ENCODE data around the gene TIGD1.
"Not testable (repeated sequence)": the region's sequence is repeated elsewhere in the genome, so short reads cannot be mapped to it uniquely, and the experiment has no call there.

TIGD1 gene

GRCh38 chr2:232533944-232534710 lies 16.2 kb downstream of the TIGD1 start:
- Histone ChIP-seq H3K9me3 (ENCODE audit: control insufficient read depth, low read length) (no peaks in the 10 kb centered on the region), H3K4me1 (ENCODE audit: control insufficient read depth, insufficient read depth, low read length) (peaks cover 6% of the 10 kb centered on the region), H3K4me3 (ENCODE audit: low read length) (no peak overlapping the region), H3K9ac (ENCODE audit: low read length) (no peak overlapping the region), H3K27me3 (ENCODE audit: control insufficient read depth, insufficient read depth, low read length) (peaks cover 5% of the 10 kb centered on the region), H3K36me3 (ENCODE audit: control insufficient read depth, insufficient read depth, low read length) (no peaks in the 10 kb centered on the region)

- not testable (repeated sequence) for H3K4me1 ChIP-seq (ENCODE audit: control insufficient read depth, insufficient read depth, low read length)
These were observed 17.5 kb downstream of the TIGD1 start for GRCh38 chr2:232532821-232533220.

DNA sequence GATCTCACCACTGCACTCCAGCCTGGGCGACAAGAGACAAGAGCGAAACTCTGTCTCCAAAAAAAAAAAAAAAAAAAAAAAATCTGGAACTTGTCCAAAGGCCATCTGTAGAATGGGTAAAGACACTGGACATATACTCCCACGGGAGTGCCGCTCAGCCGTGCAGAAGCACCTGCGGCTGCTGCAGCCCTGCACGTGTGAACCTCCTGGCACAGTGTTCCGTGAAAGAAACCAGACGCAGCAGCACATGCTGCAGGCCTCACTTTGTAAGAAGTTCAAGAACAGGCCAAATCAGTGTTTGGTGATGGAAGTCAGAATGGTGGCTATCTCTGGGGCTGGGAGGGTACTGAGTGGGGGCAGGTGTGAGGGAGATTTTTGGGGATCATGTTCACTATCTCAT lies 17.9 kb downstream of the TIGD1 start:
- Histone ChIP-seq H3K9ac (ENCODE audit: low read length) (no peak overlapping the region), H3K36me3 (ENCODE audit: control insufficient read depth, insufficient read depth, low read length) (no peaks in the 10 kb centered on the region), H3K4me1 (ENCODE audit: control insufficient read depth, insufficient read depth, low read length) (peaks cover 6% of the 10 kb centered on the region), H3K9me3 (ENCODE audit: control insufficient read depth, low read length) (no peaks in the 10 kb centered on the region), H3K4me3 (ENCODE audit: low read length) (no peak overlapping the region), H3K27me3 (ENCODE audit: control insufficient read depth, insufficient read depth, low read length) (no peaks in the 10 kb centered on the region)

More at GRCh38 chr2:232532821-232533220, 17.5 kb downstream of the TIGD1 start:
- not testable (repeated sequence) for H3K9ac ChIP-seq (ENCODE audit: low read length); H3K27me3 ChIP-seq (ENCODE audit: control insufficient read depth, insufficient read depth, low read length); H3K4me3 ChIP-seq (ENCODE audit: low read length); H3K9me3 ChIP-seq (ENCODE audit: control insufficient read depth, low read length); H3K36me3 ChIP-seq (ENCODE audit: control insufficient read depth, insufficient read depth, low read length)

GRCh38 chr2:232530626-232531260 lies 19.6 kb downstream of the TIGD1 start:
- Histone ChIP-seq H3K4me1 (ENCODE audit: control insufficient read depth, insufficient read depth, low read length) (no peaks in the 10 kb centered on the region), H3K9me3 (ENCODE audit: control insufficient read depth, low read length) (no peaks in the 10 kb centered on the region), H3K27me3 (ENCODE audit: control insufficient read depth, insufficient read depth, low read length) (peaks cover 3% of the 10 kb centered on the region), H3K36me3 (ENCODE audit: control insufficient read depth, insufficient read depth, low read length) (no peaks in the 10 kb centered on the region), H3K9ac (ENCODE audit: low read length) (no peak overlapping the region), H3K4me3 (ENCODE audit: low read length) (no peak overlapping the region)

DNA sequence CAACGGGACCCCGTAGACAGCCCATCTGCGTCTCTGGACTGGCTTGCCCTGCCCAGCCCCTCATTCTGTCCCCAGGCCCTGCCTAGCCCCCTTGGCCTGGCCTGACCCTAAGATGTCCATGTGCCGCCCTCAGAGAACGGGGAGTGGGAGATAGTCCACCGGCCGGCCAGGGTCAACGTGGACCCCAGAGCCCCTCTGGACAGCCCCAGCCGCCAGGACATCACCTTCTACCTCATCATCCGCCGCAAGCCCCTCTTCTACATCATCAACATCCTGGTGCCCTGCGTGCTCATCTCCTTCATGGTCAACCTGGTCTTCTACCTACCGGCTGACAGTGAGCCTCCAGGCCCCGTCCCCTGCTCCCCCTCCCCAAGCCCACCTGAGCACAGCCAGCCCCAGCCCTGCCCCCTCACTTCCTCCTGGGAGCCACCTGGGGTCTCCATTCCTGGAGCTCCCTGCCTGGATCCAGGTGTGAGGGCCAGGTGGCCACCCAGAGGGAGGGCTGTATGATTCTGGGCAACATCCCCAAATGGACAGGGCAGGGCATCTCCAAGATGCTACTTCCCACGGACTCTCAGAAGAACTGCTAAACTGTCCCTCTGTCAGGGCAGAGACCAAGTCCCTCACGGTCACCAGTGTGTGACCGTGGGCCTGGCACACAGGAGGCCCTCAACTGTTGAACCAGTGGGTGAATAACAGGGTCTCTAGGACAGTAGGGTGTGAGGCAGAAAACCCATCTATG lies 20.4 kb downstream of the TIGD1 start:
- Histone ChIP-seq H3K9ac (ENCODE audit: low read length) (no peak overlapping the region), H3K4me3 (ENCODE audit: low read length) (no peak overlapping the region), H3K4me1 (ENCODE audit: control insufficient read depth, insufficient read depth, low read length) (no peaks in the 10 kb centered on the region)

DNA sequence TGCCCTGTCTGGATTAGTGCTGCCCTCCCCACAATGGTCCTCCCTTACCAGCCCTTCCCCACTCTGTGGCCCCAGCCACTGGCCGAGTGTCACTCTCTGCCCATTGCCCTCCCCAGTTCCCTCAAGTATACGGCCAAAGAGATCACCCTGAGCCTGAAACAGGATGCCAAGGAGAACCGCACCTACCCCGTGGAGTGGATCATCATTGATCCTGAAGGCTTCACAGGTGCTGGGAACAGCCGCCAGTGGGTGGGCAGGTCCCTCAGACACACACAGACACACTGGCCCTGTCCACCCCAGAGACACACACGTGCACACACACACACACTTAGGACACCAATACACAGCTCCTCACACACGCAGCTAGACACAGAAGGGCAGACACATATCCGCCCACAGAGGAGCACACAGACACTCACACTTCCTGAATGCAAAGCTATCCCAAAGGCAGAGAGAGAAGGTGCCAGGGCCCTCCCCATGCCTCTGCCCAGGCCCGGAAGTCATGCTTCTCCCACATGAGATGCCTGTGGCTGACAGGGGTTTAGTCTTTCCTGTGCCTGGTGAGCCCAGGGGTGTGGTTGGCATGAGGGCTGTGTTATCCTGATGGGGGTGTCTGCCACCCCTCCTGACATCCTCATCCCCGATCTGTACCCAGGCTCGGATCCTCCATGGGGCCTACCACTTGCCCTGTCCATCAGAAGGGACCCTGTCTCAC lies 21.5 kb downstream of the TIGD1 start:
- H3K27me3 ChIP-seq (ENCODE audit: control insufficient read depth, insufficient read depth, low read length) = peaks cover 20% of the 10 kb centered on the region
- no peaks in the 10 kb centered on the region for H3K36me3 ChIP-seq (ENCODE audit: control insufficient read depth, insufficient read depth, low read length)
- H3K9me3 ChIP-seq (ENCODE audit: control insufficient read depth, low read length) = no peaks in the 10 kb centered on the region
- H3K4me1 ChIP-seq (ENCODE audit: control insufficient read depth, insufficient read depth, low read length) = peaks cover 6% of the 10 kb centered on the region
- no peak overlapping the region for H3K9ac ChIP-seq (ENCODE audit: low read length)
- H3K4me3 ChIP-seq (ENCODE audit: low read length) = no peak overlapping the region

More for the DNA sequence above, 20.4 kb downstream of the TIGD1 start:
- Histone ChIP-seq H3K9me3 (ENCODE audit: control insufficient read depth, low read length) (no peaks in the 10 kb centered on the region), H3K36me3 (ENCODE audit: control insufficient read depth, insufficient read depth, low read length) (no peaks in the 10 kb centered on the region), H3K27me3 (ENCODE audit: control insufficient read depth, insufficient read depth, low read length) (peaks cover 10% of the 10 kb centered on the region)

DNA sequence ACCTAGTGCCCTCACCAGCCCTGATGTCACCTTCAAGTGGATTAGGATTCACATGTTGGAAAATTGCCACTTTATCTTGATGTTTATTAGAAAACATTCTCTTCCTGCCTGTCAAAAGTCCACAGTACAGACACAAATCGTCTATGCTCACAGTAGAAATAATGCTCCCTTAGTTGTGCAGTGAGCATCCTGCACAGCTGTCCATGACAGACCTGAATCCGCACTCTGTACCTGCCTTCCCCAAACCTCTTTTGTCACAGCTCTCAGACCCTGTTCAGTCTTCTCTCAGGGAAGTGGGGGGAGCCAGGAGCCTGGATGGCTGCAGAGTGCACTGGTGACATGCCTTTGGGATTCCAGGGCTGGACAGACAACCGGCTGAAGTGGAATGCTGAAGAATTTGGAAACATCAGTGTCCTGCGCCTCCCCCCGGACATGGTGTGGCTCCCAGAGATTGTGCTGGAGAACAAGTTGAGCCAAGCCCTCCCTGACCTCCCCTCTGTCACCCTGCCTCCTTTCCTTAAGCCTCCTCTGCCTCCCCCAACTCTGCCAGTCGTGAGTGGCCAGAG lies 22.4 kb downstream of the TIGD1 start:
- H3K4me1 ChIP-seq (ENCODE audit: control insufficient read depth, insufficient read depth, low read length) = peaks cover 9% of the 10 kb centered on the region
- H3K27me3 ChIP-seq (ENCODE audit: control insufficient read depth, insufficient read depth, low read length) = peaks cover 30% of the 10 kb centered on the region
- H3K9me3 ChIP-seq (ENCODE audit: control insufficient read depth, low read length) = no peaks in the 10 kb centered on the region
- H3K36me3 ChIP-seq (ENCODE audit: control insufficient read depth, insufficient read depth, low read length) = no peaks in the 10 kb centered on the region
- H3K9ac ChIP-seq (ENCODE audit: low read length) = no peak overlapping the region
- H3K4me3 ChIP-seq (ENCODE audit: low read length) = no peak overlapping the region

GRCh38 chr2:232526372-232526941 lies 23.9 kb downstream of the TIGD1 start:
- Histone ChIP-seq H3K36me3 (ENCODE audit: control insufficient read depth, insufficient read depth, low read length) (no peaks in the 10 kb centered on the region), H3K27me3 (ENCODE audit: control insufficient read depth, insufficient read depth, low read length) (peaks cover 44% of the 10 kb centered on the region), H3K9me3 (ENCODE audit: control insufficient read depth, low read length) (no peaks in the 10 kb centered on the region), H3K4me3 (ENCODE audit: low read length) (no peak overlapping the region), H3K4me1 (ENCODE audit: control insufficient read depth, insufficient read depth, low read length) (peaks cover 12% of the 10 kb centered on the region), H3K9ac (ENCODE audit: low read length) (no peak overlapping the region)

DNA sequence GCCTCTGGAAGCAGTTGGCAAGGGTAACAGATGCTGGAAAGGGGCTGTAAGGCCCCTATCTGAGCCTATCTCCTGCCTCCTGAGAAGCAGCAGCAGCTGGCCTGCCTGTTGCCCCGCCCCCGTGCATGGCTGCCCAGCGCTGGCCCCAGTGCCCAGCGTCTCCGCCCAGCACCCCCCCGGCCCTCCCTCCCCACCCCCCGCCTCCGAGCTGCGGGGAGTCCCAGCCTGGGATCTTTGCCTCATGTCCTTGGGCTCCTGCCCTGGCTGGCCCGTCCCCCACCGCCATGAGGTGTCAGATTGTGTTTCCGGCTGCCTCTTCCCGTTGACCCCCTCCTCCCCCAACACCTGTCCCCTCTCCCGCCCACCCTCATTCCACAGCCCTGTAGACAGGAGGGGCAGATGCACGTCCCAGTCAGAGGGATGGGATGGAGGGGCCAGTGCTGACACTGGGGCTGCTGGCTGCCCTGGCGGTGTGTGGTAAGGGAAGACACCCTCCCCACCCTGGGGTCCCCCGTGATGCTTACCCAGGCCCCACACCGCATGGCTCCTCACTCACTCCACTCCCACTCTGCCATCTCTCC lies 24.5 kb downstream of the TIGD1 start, which contains the start of gene CHRND:
Gene CHRND (plus strand): TSS at position 370 of the 581 bp plus-strand sequence. CDS start 56 bp downstream, at position 426.
- H3K36me3 ChIP-seq (ENCODE audit: control insufficient read depth, insufficient read depth, low read length) = no peaks in the 10 kb centered on the region

GRCh38 chr2:232525199-232525598 lies 25.2 kb downstream of the TIGD1 start:
- Histone ChIP-seq H3K9ac (ENCODE audit: low read length) (no peak overlapping the region), H3K4me3 (ENCODE audit: low read length) (no peak overlapping the region), H3K4me1 (ENCODE audit: control insufficient read depth, insufficient read depth, low read length) (peaks cover 12% of the 10 kb centered on the region), H3K9me3 (ENCODE audit: control insufficient read depth, low read length) (no peaks in the 10 kb centered on the region), H3K36me3 (ENCODE audit: control insufficient read depth, insufficient read depth, low read length) (no peaks in the 10 kb centered on the region), H3K27me3 (ENCODE audit: control insufficient read depth, insufficient read depth, low read length) (peaks cover 50% of the 10 kb centered on the region)

More for the DNA sequence above, 24.5 kb downstream of the TIGD1 start, which contains the start of gene CHRND:
- H3K9me3 ChIP-seq (ENCODE audit: control insufficient read depth, low read length) = no peaks in the 10 kb centered on the region
- H3K9ac ChIP-seq (ENCODE audit: low read length) = no peak within 1 kb of the TSS
- H3K4me3 ChIP-seq (ENCODE audit: low read length) = no peak within 1 kb of the TSS
- peaks cover 12% of the 10 kb centered on the region for H3K4me1 ChIP-seq (ENCODE audit: control insufficient read depth, insufficient read depth, low read length)
- H3K27me3 ChIP-seq (ENCODE audit: control insufficient read depth, insufficient read depth, low read length) = peaks cover 49% of the 10 kb centered on the region

GRCh38 chr2:232524771-232525170 lies 25.6 kb downstream of the TIGD1 start:
- Histone ChIP-seq H3K27me3 (ENCODE audit: control insufficient read depth, insufficient read depth, low read length) (peaks cover 50% of the 10 kb centered on the region), H3K4me1 (ENCODE audit: control insufficient read depth, insufficient read depth, low read length) (peaks cover 12% of the 10 kb centered on the region), H3K9ac (ENCODE audit: low read length) (no peak overlapping the region), H3K36me3 (ENCODE audit: control insufficient read depth, insufficient read depth, low read length) (no peaks in the 10 kb centered on the region), H3K4me3 (ENCODE audit: low read length) (no peak overlapping the region), H3K9me3 (ENCODE audit: control insufficient read depth, low read length) (no peaks in the 10 kb centered on the region)
